PC-3 (cell line): Measurements from ENCODE around the gene NR4A3. TPM values are rescaled to one million over a fixed set of nuclear protein-coding genes. Genes with fewer than 3 reads are reported as not detected.

ENCODE experiments used
- ATAC-seq: fragments of 200-7000 bp; cut with Tn5 transposase; 2 replicates; pipeline ENCODE4 v1.9.1; 2020; ENCODE audit warnings: mild to moderate bottlenecking, moderate library complexity
- Bru-seq: library from RNA; stranded (reverse); fragments of 400-500 nt; gene quantifications from one replicate; lab custom pipeline; 2021; lab: Mats Ljungman, UMichigan
- BruChase-seq, 2 experiments: library from RNA; stranded (reverse); fragments of 400-500 nt; gene quantifications; one replicate each; lab custom pipeline; 2021; lab: Mats Ljungman, UMichigan
- BruUV-seq: library from RNA; stranded (reverse); fragments of 400-500 nt; replicated peaks from 2 replicates; lab custom pipeline; 2021; lab: Mats Ljungman, UMichigan
- CTCF ChIA-PET: fragments of 300-600 bp; sonication (Branson Sonifier 250); formaldehyde crosslinking; loops from one replicate; lab custom pipeline; 2022; ENCODE audit warnings: antibody characterized with exemption; lab: Charles Lee
- POLR2A ChIA-PET: fragments of 300-600 bp; sonication (Branson Sonifier 250); formaldehyde crosslinking; loops from one replicate; lab custom pipeline; 2022; ENCODE audit warnings: antibody characterized with exemption; ENCODE audit not compliant: unreplicated experiment; lab: Charles Lee
- DNase-seq: peaks from one replicate; pipeline ENCODE4 v3.0.0-alpha.2; 2015
- H2AFZ ChIP-seq: fragments of 300-600 bp; sonication (generic); 2 replicates; pipeline ENCODE4 v1.6.0; 2016; ENCODE audit warnings: antibody characterized with exemption, low read length
- H3F3A ChIP-seq: fragments of 300-600 bp; sonication (generic); one replicate; pipeline ENCODE4 v1.6.0; 2017; ENCODE audit warnings: antibody characterized with exemption, low read length, control low read depth, mild to moderate bottlenecking; ENCODE audit not compliant: unreplicated experiment
- H3K27ac ChIP-seq: fragments of 300-600 bp; sonication (generic); 2 replicates; pipeline ENCODE4 v1.5.1; 2016; ENCODE audit warnings: mild to moderate bottlenecking, low read length
- H3K27me3 ChIP-seq: fragments of 300-600 bp; sonication (generic); 2 replicates; pipeline ENCODE4 v1.6.1; 2016; ENCODE audit warnings: low read length, mixed read lengths
- H3K36me3 ChIP-seq: fragments of 300-600 bp; sonication (generic); 2 replicates; pipeline ENCODE4 v1.6.1; 2016; ENCODE audit warnings: low read depth, mixed run types, low read length, mixed read lengths
- H3K4me1 ChIP-seq: fragments of 300-600 bp; sonication (generic); 2 replicates; pipeline ENCODE4 v1.5.1; 2016; ENCODE audit warnings: low read length; ENCODE audit not compliant: insufficient read depth
- H3K4me2 ChIP-seq: fragments of 300-600 bp; sonication (generic); 2 replicates; pipeline ENCODE4 v1.6.0; 2016; ENCODE audit warnings: low read length
- H3K4me3 ChIP-seq: fragments of 300-600 bp; sonication (generic); 2 replicates; pipeline ENCODE4 v1.5.1; 2016; ENCODE audit warnings: mild to moderate bottlenecking, low read length, mixed read lengths
- H3K79me2 ChIP-seq: fragments of 300-600 bp; sonication (generic); 2 replicates; pipeline ENCODE4 v1.6.1; 2017; ENCODE audit warnings: low read length, mixed read lengths
- H3K9ac ChIP-seq: fragments of 300-600 bp; sonication (generic); 2 replicates; pipeline ENCODE4 v1.6.0; 2016; ENCODE audit warnings: mild to moderate bottlenecking, low read length
- H3K9me2 ChIP-seq: fragments of 300-600 bp; sonication (generic); replicated peaks from 2 replicates; pipeline ENCODE4 v1.6.1; 2016; ENCODE audit warnings: mixed run types, low read length, mixed read lengths
- H3K9me3 ChIP-seq: fragments of 300-600 bp; sonication (generic); 2 replicates; pipeline ENCODE4 v1.6.1; 2016; ENCODE audit warnings: low read length, mixed read lengths
- H4K20me1 ChIP-seq: fragments of 300-600 bp; sonication (generic); 2 replicates; pipeline ENCODE4 v1.6.1; 2016; ENCODE audit warnings: low read length, mixed read lengths
- EZH2 ChIP-seq: fragments of 300-600 bp; sonication (generic); IDR thresholded peaks from one replicate; pipeline ENCODE4 v1.6.1; 2017; ENCODE audit warnings: antibody characterized with exemption, mild to moderate bottlenecking, low read length; ENCODE audit not compliant: unreplicated experiment
- EZH2phosphoT487 ChIP-seq: fragments of 300-600 bp; sonication (generic); IDR thresholded peaks from 2 replicates; pipeline ENCODE4 v1.6.1; 2018; ENCODE audit warnings: mild to moderate bottlenecking, antibody characterized with exemption, low read length, borderline replicate concordance
- intact Hi-C: fragments of 100-400 bp; cut with micrococcal nuclease; formaldehyde crosslinking; loops from 2 replicates; pipeline ENCODE4 v1.9.0; 2023
- long read RNA-seq: library from polyadenylated mRNA; unstranded; transcript quantifications from one replicate; pipeline ENCODE4 v2.0.0, GENCODE V29; 2021; ENCODE audit not compliant: unreplicated experiment
- total RNA-seq: library from RNA; depleted of rRNA; stranded (reverse); fragments of >200 nt; gene quantifications from 2 replicates; pipeline ENCODE4 v1.2.3, GENCODE V29; 2014; rRNA removed
- TF ChIP-seq, protein P1 (sequence below): fragments of 300-600 bp; sonication (generic); conservative IDR thresholded peaks from 2 replicates; pipeline ENCODE4 v1.5.1; 2017; ENCODE audit warnings: antibody characterized with exemption, low read depth, mild to moderate bottlenecking, low read length

The NR4A3 gene
- total RNA-seq (0.77 and 0.98 TPM in 2 replicates), Bru-seq, nascent RNA (percentile 25 among the genes with signal in this experiment), BruChase-seq, experiment 1, labeled RNA remaining after a 6-hour chase (percentile 19 among the genes with signal in this experiment), BruChase-seq, experiment 2, labeled RNA remaining after a 2-hour chase (percentile 21 among the genes with signal in this experiment)
- long read RNA-seq = 0 reads

DNA sequence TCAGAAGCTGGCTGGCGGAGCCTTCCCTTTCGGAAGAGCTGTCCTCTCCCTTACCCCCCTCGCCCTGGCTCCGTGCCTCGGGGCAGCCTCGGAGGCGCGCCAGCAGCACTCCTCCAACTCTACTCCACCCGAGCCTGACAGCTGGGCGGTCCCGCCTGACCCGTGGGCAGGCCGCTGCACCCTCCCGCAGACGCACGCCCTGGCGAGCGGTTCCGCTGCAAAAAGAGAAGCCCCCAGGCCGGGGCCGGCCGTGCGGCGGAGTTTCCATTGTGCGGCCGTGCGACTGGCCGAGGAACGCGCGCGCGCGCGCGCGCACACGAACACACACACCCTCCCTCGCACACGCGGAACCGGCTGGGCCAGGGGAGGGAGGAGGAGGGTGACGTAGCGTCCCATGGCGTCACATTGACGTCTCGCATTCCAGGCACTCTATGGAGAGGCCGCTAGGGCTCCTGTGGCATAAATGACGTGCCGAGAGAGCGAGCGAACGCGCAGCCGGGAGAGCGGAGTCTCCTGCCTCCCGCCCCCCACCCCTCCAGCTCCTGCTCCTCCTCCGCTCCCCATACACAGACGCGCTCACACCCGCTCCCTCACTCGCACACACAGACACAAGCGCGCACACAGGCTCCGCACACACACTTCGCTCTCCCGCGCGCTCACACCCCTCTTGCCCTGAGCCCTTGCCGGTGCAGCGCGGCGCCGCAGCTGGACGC is at the start of gene NR4A3:
TSS of gene NR4A3 (plus strand) at position 490 of the 713 bp plus-strand sequence. CDS start 6,158 bp downstream, outside the sequence.
- no TSS peak for BruUV-seq
- Histone ChIP-seq H3K27me3 (no peaks in the 10 kb centered on the region), H3K9me3 (no peaks in the 10 kb centered on the region), H3K4me1 (peaks cover 12% of the 10 kb centered on the region; the same call in 1 of the 2 replicates), H3K9me2 (no peaks in the 10 kb centered on the region), H3K4me3 (peak within 1 kb of the TSS; percentile 82), H3K79me2 (peaks cover 8% of the 10 kb centered on the region), H3K9ac (peak within 1 kb of the TSS; percentile 51), H3F3A (no peaks in the 10 kb centered on the region), H3K4me2 (peak within 1 kb of the TSS; percentile 91), H2AFZ (peak within 1 kb of the TSS; percentile 90), H3K36me3 (no peaks in the 10 kb centered on the region), H4K20me1 (no peaks in the 10 kb centered on the region), H3K27ac (peak within 1 kb of the TSS; percentile 46)
- peak; percentile 94 for TF ChIP-seq EZH2phosphoT487
- TF ChIP-seq EZH2 = no peak
- ChIA-PET POLR2A (no interaction called here), CTCF (no interaction called here)
- peak; percentile 49 for ATAC-seq
- DNase-seq = peak; percentile 92
- intact Hi-C loops = loop anchor here (5.0 kb wide), 4 partner anchors 46 to 606 kb away; partner anchors contain the start of genes ALG2, MSANTD3 and SEC61B

DNA sequence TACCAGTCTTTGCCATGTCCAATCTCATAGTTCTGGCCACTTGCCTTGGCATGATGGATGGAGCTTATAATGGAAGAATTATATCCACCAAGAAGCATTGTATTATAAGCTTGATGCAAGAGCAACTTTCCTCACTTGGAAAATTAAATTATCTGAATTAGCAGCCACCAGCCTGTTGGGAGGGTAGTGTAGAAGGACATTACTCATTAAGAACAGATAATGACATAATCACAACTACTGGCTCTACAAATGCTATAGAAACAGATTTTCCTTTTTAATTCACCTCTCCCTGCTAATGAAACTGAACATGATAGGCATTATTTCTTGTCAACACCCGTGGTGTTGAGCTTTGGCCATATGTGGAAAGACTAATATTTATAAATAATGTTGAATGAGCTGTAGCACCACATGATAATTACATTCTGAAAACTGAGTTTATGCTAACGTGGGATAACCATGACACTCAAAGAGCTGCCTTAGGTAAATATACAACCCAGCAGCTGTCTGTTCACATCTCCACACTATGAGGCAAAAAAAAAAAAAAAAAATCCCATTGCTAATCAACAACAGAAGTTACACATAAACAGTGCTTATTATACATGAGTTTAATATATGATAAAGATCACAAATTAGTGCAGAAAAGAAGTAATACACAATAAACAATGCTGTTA is 48.1 kb upstream of the NR4A3 start:
- no peak for TF ChIP-seq EZH2
- TF ChIP-seq, protein P1, sequence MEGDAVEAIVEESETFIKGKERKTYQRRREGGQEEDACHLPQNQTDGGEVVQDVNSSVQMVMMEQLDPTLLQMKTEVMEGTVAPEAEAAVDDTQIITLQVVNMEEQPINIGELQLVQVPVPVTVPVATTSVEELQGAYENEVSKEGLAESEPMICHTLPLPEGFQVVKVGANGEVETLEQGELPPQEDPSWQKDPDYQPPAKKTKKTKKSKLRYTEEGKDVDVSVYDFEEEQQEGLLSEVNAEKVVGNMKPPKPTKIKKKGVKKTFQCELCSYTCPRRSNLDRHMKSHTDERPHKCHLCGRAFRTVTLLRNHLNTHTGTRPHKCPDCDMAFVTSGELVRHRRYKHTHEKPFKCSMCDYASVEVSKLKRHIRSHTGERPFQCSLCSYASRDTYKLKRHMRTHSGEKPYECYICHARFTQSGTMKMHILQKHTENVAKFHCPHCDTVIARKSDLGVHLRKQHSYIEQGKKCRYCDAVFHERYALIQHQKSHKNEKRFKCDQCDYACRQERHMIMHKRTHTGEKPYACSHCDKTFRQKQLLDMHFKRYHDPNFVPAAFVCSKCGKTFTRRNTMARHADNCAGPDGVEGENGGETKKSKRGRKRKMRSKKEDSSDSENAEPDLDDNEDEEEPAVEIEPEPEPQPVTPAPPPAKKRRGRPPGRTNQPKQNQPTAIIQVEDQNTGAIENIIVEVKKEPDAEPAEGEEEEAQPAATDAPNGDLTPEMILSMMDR = no peak
- TF ChIP-seq EZH2phosphoT487 = no peak
- H3K27ac ChIP-seq = no peak overlapping the region
- ATAC-seq (no peak), DNase-seq (no peak)
- H3K36me3 ChIP-seq = no peaks in the 10 kb centered on the region
- no peak overlapping the region for H3K9ac ChIP-seq
- H3K79me2 ChIP-seq = no peaks in the 10 kb centered on the region
- peaks cover 6% of the 10 kb centered on the region for H3K4me1 ChIP-seq
- H3K9me3 ChIP-seq = no peaks in the 10 kb centered on the region
- BruUV-seq = no TSS peak
- no peak overlapping the region for H3K4me2 ChIP-seq
- intact Hi-C loops = no loop called here
- no peaks in the 10 kb centered on the region for H3K9me2 ChIP-seq
- H3F3A ChIP-seq = no peaks in the 10 kb centered on the region
- ChIA-PET CTCF (no interaction called here), POLR2A (no interaction called here)
- H2AFZ ChIP-seq = no peak overlapping the region
- no peak overlapping the region for H3K4me3 ChIP-seq
- no peaks in the 10 kb centered on the region for H4K20me1 ChIP-seq
- H3K27me3 ChIP-seq = peaks cover 6% of the 10 kb centered on the region; the same call in 1 of the 2 replicates

GRCh38 chr9:99778308-99778707 is 43.4 kb upstream of the NR4A3 start:
- ChIA-PET POLR2A (no interaction called here), CTCF (no interaction called here)
- Histone ChIP-seq H3K79me2 (no peaks in the 10 kb centered on the region), H3K9me2 (no peaks in the 10 kb centered on the region), H3K4me2 (no peak overlapping the region), H4K20me1 (no peaks in the 10 kb centered on the region), H3K4me3 (no peak overlapping the region), H3K9ac (no peak overlapping the region), H3K9me3 (no peaks in the 10 kb centered on the region), H3K27me3 (no peaks in the 10 kb centered on the region), H3F3A (no peaks in the 10 kb centered on the region), H3K27ac (no peak overlapping the region), H3K4me1 (peaks cover 6% of the 10 kb centered on the region), H3K36me3 (no peaks in the 10 kb centered on the region), H2AFZ (no peak overlapping the region)
- peak; percentile 78 for ATAC-seq
- intact Hi-C loops = no loop called here
- no TSS peak for BruUV-seq
- no peak for TF ChIP-seq EZH2
- no peak for TF ChIP-seq EZH2phosphoT487
- TF ChIP-seq, protein P1 = no peak
- peak; percentile 78 for DNase-seq
